Psoas muscle (tissue), 8 donors: Measurements from ENCODE around the gene FOXN4. TPM values are rescaled to one million over a fixed set of nuclear protein-coding genes. Genes with fewer than 3 reads are reported as not detected.

Experiments
- ATAC-seq, 4 donors: fragments of 200-7000 bp; cut with Tn5 transposase; one replicate each; pipeline ENCODE4 v1.9.1; 2020; ENCODE audit warnings: moderate library complexity in 3 of 4, mild to moderate bottlenecking in 2 of 4
- DNase-seq, 2 donors: peaks; one replicate each; pipeline ENCODE4 v3.0.0-alpha.2; 2020
- H3K27ac ChIP-seq: fragments of 200-600 bp; one replicate; pipeline ENCODE4 v1.8.0; 2022
- H3K27me3 ChIP-seq, 3 donors: fragments of 200-600 bp in 1 of 3; one replicate each; pipeline versions ENCODE4 v1.6.1 to v1.8.0; 2013 to 2022; ENCODE audit warnings: low read length in 2 of 3, mild to moderate bottlenecking in 2 of 3, moderate library complexity in 1 of 3; ENCODE audit not compliant: insufficient read depth in 3 of 3
- H3K36me3 ChIP-seq, 2 donors: fragments of 200-600 bp in 1 of 2; one replicate each; pipeline versions ENCODE4 v1.6.1 to v1.8.0; 2013 to 2022; ENCODE audit warnings: low read depth in 1 of 2, mild to moderate bottlenecking in 1 of 2, moderate library complexity in 1 of 2; ENCODE audit not compliant: insufficient read depth in 1 of 2
- H3K4me1 ChIP-seq: fragments of 200-600 bp; one replicate; pipeline ENCODE4 v1.8.0; 2022
- H3K4me3 ChIP-seq: fragments of 200-600 bp; one replicate; pipeline ENCODE4 v1.8.0; 2022; ENCODE audit warnings: mild to moderate bottlenecking
- H3K9me3 ChIP-seq: fragments of 200-600 bp; one replicate; pipeline ENCODE4 v1.8.0; 2022
- CTCF ChIP-seq: fragments of 200-600 bp; IDR thresholded peaks from one replicate; pipeline ENCODE4 v1.8.0; 2022; ENCODE audit warnings: antibody characterized with exemption
- WGBS, 3 donors: extraction: QIAGEN DNeasy Blood & Tissue Kit; methylation state at CpG; one replicate each; pipeline versions ENCODE4 v1.1.6 to v1.1.7; 2013; 5-methylcytosine and 5-hydroxymethylcytosine counted together
- intact Hi-C, 2 donors: fragments of 100-400 bp; cut with DNase I; formaldehyde crosslinking; loops; one replicate each; pipeline versions ENCODE4 v1.11.0 to v1.14.2; 2022
- polyA plus RNA-seq, 3 donors: library from polyadenylated mRNA; stranded (reverse); fragments of 200-250 nt; gene quantifications; one replicate each; pipeline ENCODE4 v1.2.3, GENCODE V29; 2013
- total RNA-seq, 4 donors: library from RNA; stranded (reverse); fragmentation: NEBNext Ultra II Directional in 2 of 4; extraction: Animal tissue kit (Norgen Biotek cat#: 25700) in 2 of 4; gene quantifications; one replicate each; pipeline versions ENCODE4 v1.2.1 to v1.2.4, GENCODE V29; 2021 to 2023
- donor health status: healthy with polysubstance abuse.
- donor health status: DM: no; HTN: no; CAD: no; lungs with moderate emphysema.
- donor health status: Bipolar disorder and iron deficiency.
- donor health status: healthy.
- donor health status: DM: yes; HTN: yes; CAD: no.
- donor health status: DM: no; HTN: no; CAD: no.
- donor health status: DM: no; HTN: no; CAD: no.
- donor health status: DM: yes; HTN: yes; CAD: no.

FOXN4 gene
- total and polyA plus RNA-seq, 7 donors: 0.01 to 0.03 TPM; not detected in 5

GRCh38 chr12:109258607-109259544 is 50.2 kb downstream of the FOXN4 start:
- intact Hi-C loops: no loop called here
- Histone ChIP-seq H3K27me3 (no peaks in the 10 kb centered on the region), H3K36me3 (peaks cover 23 to 98% of the 10 kb centered on the region in 2 donors), H3K4me3 (no peak overlapping the region), H3K9me3 (peaks cover 2% of the 10 kb centered on the region), H3K4me1 (peaks cover 10% of the 10 kb centered on the region), H3K27ac (peak overlapping the region; percentile 10)
- DNase-seq (peak; percentile 79 to 90), ATAC-seq (peak; percentile 63 to 96 (median 78))
- no peak for TF ChIP-seq CTCF
- 36 to 49% (median 48%) methylated on average over 16 of the region's 16 CpGs for WGBS, 3 donors

- Histone ChIP-seq H3K27me3 (no peaks in the 10 kb centered on the region), H3K36me3 (peaks cover 23 to 98% of the 10 kb centered on the region in 2 donors), H3K4me1 (peaks cover 10% of the 10 kb centered on the region), H3K27ac (no peak overlapping the region), H3K9me3 (peaks cover 8% of the 10 kb centered on the region), H3K4me3 (no peak overlapping the region)
- intact Hi-C loops: no loop called here
- no peak for DNase-seq
- WGBS, 3 donors: 79 to 81% (median 79%) methylated on average over 6 of the region's 6 CpGs
- no peak for TF ChIP-seq CTCF
- ATAC-seq: peak in 2 of 4 donors; percentile 3
Observed at GRCh38 chr12:109258201-109258600, 50.9 kb downstream of the FOXN4 start.

DNA sequence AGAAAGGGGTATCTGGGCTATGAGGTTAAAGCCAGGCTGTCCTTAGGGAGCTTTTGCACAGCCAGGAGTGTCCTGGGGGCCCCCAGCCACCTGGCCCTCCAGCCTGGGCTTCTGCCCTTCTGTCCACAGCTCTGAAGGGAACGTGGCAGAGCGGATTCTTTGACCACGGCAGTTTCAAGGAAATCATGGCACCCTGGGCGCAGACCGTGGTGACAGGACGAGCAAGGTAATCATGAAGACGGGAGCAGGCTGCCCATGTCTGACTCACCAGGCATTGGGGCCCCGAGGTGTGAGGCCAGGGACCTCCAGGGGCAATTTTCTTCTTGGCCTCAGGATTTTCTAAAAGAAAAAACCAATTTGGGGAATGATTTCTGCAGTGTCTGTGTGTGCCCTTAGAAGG is 53.1 kb downstream of the FOXN4 start:
- intact Hi-C loops: no loop called here
- WGBS, 3 donors: 80 to 96% (median 91%) methylated on average over 8 of the region's 8 CpGs
- no peak overlapping the region for H3K27ac ChIP-seq
- H3K27me3 ChIP-seq: no peaks in the 10 kb centered on the region
- no peak overlapping the region for H3K4me3 ChIP-seq
- peaks cover 8% of the 10 kb centered on the region for H3K9me3 ChIP-seq
- TF ChIP-seq CTCF: no peak
- peaks cover 31 to 99% of the 10 kb centered on the region in 2 donors for H3K36me3 ChIP-seq
- no peak for ATAC-seq
- peaks cover 10% of the 10 kb centered on the region for H3K4me1 ChIP-seq
- no peak for DNase-seq

DNA sequence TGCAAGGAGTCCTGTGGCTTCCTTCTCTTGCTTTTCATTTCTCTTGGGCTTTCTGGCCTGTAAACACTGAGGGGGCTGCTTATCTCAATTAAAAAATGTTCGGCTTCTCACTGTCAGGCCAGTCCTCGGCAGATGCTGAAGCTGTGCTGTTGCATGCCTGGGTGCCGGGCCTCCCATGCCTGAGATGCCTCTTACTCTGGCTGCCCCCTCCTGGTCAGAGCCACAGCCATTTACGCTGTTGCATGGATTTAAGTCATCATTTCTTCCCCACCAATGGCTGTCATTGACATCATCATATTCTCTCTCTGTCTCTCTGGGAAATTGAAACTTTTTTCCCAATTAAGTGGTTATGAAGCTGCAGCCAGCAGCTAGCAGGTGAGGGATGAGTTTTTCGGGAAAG is 53.7 kb downstream of the FOXN4 start:
- DNase-seq (no peak), ATAC-seq (no peak)
- no peaks in the 10 kb centered on the region for H3K27me3 ChIP-seq
- intact Hi-C loops: no loop called here
- H3K4me1 ChIP-seq: peaks cover 10% of the 10 kb centered on the region
- no peak for TF ChIP-seq CTCF
- peaks cover 8% of the 10 kb centered on the region for H3K9me3 ChIP-seq
- 74 to 81% (median 75%) methylated on average over 5 of the region's 5 CpGs for WGBS, 3 donors
- H3K27ac ChIP-seq: no peak overlapping the region
- peaks cover 34 to 99% of the 10 kb centered on the region in 2 donors for H3K36me3 ChIP-seq
- H3K4me3 ChIP-seq: no peak overlapping the region
